Measurements from ENCODE around the gene CARS2.
"Not testable (repeated sequence)": the region's sequence is repeated elsewhere in the genome, so short reads cannot be mapped to it uniquely, and the experiment has no call there.

The CARS2 gene

GRCh38 chr13:110705356-110705825 lies 525 bp downstream of the CARS2 start:
- no peak for DNase-seq

GRCh38 chr13:110702591-110703526 lies 3.1 kb downstream of the CARS2 start:
- DNase-seq = peak; percentile 38

DNA sequence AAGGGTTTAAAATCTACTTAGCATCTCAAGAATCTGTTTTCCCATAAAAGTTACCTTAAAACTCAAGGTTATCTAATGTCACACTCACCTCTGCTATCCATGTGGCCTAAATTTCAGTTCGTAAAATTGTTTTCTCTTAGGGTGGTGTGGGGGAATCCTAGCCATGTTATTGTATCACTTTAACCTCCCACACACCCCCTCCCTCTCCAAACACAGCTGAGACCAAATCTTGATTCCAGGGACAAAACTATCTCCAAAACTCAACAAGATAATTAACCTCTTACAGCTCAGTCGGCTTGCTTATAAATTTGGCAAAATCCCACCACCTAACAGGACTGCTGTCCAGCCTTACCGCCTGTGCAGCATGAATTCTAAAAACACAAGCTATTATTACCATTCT lies 3.8 kb downstream of the CARS2 start:
- no peak for DNase-seq

DNA sequence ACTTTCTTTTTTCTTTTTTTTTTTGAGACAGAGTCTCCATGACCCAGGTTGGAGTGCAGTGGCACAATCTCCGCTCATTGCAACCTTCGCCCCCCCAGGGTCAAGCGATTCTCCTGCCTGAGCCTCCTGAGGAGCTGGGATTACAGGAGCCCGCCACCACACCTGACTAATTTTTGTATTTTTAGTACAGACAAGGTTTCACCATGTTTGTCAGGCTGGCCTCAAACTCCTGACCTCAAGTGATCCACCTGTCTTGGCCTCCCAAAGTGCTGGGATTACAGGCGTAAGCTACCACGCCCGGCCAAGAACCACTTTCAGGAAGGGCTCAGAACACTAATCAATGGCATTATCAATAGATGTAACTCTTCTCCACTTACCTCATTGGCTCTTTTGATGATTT lies 4.9 kb downstream of the CARS2 start:
- DNase-seq = not testable (repeated sequence)

GRCh38 chr13:110700641-110701040 lies 5.3 kb downstream of the CARS2 start:
- no peak for DNase-seq

- DNase-seq = no peak
Observed at GRCh38 chr13:110700186-110700585, 5.7 kb downstream of the CARS2 start.

- DNase-seq = no peak
Observed at GRCh38 chr13:110699148-110700145, 6.5 kb downstream of the CARS2 start.

- no peak for DNase-seq
Observed at GRCh38 chr13:110698689-110699088, 7.2 kb downstream of the CARS2 start.

GRCh38 chr13:110697842-110698241 lies 8.1 kb downstream of the CARS2 start:
- no peak for DNase-seq

DNA sequence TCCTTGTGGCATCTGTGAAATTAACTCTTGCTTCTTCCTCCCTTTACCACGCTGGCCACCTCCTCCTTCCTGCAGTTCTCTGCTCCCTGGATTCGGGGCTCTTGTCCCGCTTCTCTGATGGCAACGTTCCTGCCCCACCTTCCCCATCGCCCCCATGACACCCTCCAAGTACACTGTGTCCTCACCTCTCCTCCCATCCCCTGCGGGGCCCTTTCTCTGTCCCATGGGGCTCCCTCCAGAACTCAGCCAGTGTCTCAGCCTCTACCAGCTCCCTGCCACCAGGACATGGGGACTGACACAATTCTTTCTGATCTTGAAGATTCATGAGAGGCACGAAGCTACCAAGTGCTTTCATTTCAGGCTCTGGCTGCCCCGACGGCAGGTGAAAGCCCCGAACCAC lies 9.1 kb downstream of the CARS2 start:
- no peak for DNase-seq

- not testable (repeated sequence) for DNase-seq
Observed at GRCh38 chr13:110695774-110696173, 10.1 kb downstream of the CARS2 start.

GRCh38 chr13:110690516-110690915 lies 15.4 kb downstream of the CARS2 start:
- no peak for DNase-seq

DNA sequence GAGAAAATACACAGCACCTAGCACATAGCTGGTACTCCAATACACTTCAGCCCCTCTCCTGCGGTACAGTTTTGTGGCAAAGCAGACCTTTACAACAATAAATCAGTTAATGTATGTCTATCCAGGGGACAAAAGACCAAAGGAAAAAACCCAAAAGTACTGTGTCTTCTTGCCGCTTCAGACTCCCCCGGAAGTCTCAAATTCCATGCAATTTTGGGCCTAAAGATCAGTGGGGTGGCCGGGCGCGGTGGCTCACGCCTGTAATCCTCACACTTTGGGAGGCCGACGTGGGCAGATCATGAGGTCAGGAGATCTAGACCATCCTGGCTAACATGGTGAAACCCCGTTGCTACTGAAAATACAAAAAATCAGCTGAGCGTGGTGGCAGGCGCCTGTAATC lies 16.2 kb downstream of the CARS2 start:
- no peak for DNase-seq

DNA sequence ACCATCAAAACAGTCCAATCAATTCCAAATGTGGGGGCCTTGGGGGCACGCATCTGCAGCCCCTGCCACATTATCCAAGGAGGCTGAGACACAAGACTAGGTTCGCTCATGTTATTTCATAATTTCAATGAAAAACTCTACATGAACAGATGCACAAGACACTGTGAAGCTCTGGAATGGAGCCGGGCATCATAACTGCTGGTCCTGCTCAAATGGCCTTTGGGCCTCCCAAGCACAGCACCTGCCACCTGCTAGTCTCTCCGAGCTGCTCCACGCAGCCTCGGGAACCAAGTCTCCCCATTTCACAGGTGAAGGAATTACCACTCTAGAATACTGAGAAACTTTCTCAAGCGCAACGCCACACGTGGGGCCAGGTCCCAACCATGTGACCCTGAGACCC lies 16.9 kb downstream of the CARS2 start:
- no peak for DNase-seq

GRCh38 chr13:110687736-110688135 lies 18.2 kb downstream of the CARS2 start:
- no peak for DNase-seq

- DNase-seq = no peak
Observed at GRCh38 chr13:110685305-110686020, 20.5 kb downstream of the CARS2 start.

GRCh38 chr13:110684388-110685056 lies 21.4 kb downstream of the CARS2 start:
- DNase-seq = no peak

- DNase-seq = no peak
Observed at GRCh38 chr13:110683921-110684320, 22.0 kb downstream of the CARS2 start.

DNA sequence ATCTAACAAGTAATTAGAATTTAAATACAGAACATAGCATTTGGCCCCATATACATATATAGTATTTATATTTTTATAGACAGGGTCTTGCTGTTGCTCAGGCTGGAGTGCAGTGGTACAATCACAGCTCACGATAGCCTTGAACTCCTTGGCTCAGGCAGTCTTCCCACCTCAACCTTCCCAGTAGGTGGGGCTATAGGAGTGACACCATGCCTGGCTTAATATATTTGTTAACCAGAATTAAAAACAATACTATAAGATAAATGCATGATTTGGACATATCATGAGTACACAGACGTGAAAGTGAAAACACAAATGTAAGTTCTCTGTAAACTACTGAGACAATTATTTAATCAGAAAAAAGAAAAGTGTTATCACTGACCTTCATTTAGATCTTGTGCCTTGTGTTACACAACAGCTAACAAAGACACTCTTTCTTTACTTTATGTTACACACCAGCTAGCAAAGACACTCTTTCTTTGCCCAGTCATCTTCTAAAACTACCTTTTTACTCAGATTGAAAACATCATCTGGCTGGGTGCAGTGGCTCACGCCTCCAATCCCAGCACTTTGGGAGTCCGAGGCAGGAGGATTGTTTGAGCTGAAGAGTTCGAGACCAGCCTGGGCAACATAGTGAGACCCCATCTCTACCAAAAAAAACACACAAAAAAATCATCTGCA lies 22.6 kb downstream of the CARS2 start:
- no peak for DNase-seq

- no peak for DNase-seq
Observed at GRCh38 chr13:110682746-110683145, 23.2 kb downstream of the CARS2 start.

DNA sequence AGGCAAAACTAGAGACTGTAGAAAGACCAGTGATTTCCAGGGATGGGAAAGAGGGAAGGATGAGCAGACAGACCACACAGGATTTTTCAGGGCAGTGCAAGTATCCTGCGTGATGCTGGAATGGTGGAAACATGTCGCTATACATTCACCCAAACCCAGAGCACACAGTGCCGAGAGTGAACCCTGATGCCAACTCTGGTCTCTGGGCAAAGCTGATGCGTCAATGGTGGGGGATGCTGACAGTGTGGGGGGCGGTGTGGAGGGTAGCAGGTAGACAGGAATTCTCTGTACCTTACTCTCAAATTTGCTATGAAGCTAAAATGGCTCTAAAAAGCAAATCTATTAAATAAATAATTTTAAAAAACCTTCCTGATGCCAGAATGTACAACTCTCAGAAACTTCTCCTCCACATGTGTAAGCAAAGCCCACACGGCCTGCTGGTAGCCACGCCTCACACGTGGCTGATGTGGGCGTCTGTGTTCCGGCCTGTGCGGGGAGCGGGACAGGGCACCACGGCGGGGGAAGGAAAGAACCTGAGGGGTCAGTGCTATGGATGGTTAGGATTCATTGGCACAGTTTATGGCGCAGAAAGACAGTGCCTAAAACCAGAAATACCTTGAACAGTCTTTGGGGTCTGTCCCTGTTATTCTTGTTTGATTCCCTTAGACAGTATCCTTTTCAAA lies 23.9 kb downstream of the CARS2 start:
- no peak for DNase-seq
